ENCODE measurements around the gene SGCG.
"Not testable (repeated sequence)": the region's sequence is repeated elsewhere in the genome, so short reads cannot be mapped to it uniquely, and the experiment has no call there.

The SGCG gene

DNA sequence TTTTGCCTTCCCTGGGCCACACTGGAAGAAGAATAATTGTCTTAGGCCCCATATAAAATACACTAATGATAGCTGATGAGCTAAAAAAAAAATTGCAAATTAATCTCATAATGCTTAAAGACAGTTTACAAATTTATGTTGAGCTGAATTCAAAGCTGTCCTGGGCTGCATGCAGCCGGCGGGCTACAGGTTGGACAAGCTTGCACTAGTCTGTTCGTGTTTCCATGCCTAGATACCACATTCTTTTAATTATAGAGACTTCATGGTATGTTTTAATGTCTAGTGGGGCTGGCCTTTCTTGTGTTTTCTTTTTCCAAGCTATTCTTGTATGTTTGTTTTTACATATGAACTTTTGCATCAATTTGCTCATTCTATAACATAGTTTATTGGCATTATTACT lies 90.6 kb downstream of the SGCG start:
- TF ChIP-seq CTCF (IDR thresholded peaks at IDR 0.05; ENCODE audit: extremely low read depth, missing control alignments) = no peak

DNA sequence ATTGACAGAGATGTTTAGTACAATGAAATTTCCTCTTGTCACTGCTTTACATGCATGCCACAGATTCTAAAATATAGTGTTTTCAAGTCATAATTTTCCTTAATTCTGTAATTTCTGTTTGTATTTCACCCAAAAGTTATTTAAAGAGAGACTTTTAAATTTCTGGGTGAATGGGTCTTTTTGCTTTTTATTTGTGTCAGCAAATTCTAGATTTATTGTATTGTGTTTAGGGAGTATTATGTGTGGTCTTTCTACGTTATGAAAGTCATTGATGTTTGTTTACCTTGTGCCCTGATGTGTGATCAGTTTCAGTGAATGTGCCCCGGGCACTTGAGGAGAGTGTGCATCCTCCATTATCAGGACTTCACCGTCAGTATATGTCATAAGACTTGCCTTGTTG lies 92.7 kb downstream of the SGCG start:
- TF ChIP-seq CTCF (IDR thresholded peaks at IDR 0.05; ENCODE audit: extremely low read depth, missing control alignments) = no peak
- DNase-seq (ENCODE audit: low spot score) = no peak

More for the DNA sequence above, 90.6 kb downstream of the SGCG start:
- DNase-seq (ENCODE audit: low spot score) = no peak

DNA sequence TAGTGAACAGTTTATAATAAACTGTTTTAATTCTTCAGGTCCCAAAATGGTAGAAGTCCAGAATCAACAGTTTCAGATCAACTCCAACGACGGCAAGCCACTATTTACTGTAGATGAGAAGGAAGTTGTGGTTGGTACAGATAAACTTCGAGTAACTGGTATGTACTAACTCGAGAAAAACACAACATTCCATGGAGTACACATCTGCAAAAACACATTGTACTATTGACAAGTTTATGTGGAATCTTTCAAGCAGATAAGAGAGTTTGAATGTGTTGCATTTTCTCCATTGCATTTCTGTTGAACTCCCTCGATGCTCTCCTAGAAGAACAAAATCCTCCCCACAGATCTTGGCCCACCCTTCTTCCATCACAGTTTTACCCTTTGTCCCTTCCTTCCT lies 98.5 kb downstream of the SGCG start:
- no peak for TF ChIP-seq CTCF (IDR thresholded peaks at IDR 0.05; ENCODE audit: extremely low read depth, missing control alignments)

GRCh38 chr13:23288564-23288963 lies 107.8 kb downstream of the SGCG start:
- no peak for DNase-seq (ENCODE audit: low spot score)
- TF ChIP-seq CTCF (IDR thresholded peaks at IDR 0.05; ENCODE audit: extremely low read depth, missing control alignments) = no peak

More for the DNA sequence above, 98.5 kb downstream of the SGCG start:
- no peak for DNase-seq (ENCODE audit: low spot score)

GRCh38 chr13:23288995-23289394 lies 108.2 kb downstream of the SGCG start:
- no peak for DNase-seq (ENCODE audit: low spot score)
- no peak for TF ChIP-seq CTCF (IDR thresholded peaks at IDR 0.05; ENCODE audit: extremely low read depth, missing control alignments)

GRCh38 chr13:23289917-23290357 lies 109.2 kb downstream of the SGCG start:
- TF ChIP-seq CTCF (IDR thresholded peaks at IDR 0.05; ENCODE audit: extremely low read depth, missing control alignments) = no peak
- DNase-seq (ENCODE audit: low spot score) = no peak

- no peak for TF ChIP-seq CTCF (IDR thresholded peaks at IDR 0.05; ENCODE audit: extremely low read depth, missing control alignments)
- DNase-seq (ENCODE audit: low spot score) = no peak
These were observed 111.8 kb downstream of the SGCG start for GRCh38 chr13:23292586-23292985.

DNA sequence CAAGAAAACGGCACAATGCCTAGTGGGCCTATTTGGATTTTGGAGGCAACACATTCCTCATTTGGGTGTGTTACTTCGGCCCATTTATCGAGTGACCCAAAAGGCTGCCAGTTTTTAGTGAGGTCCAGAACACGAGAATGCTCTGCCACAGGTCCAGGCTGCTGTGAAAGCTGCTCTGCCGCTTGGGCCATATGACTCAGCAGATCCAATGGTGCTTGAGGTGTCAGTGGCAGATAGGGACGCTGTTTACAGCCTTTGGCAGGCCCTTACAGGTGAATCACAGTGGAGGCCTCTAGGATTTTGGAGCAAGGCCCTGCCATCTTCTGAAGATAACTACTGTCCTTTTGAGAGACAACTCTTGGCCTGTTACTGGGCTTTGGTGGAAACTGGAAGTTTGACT lies 134.1 kb downstream of the SGCG start:
- DNase-seq (ENCODE audit: low spot score) = not testable (repeated sequence)
